H1 (cell line): ENCODE measurements around the gene NDFIP2. TPM values are rescaled to one million over a fixed set of nuclear protein-coding genes. Genes with fewer than 3 reads are reported as not detected.

Source experiments
- CTCF ChIA-PET: fragments of 300-600 bp; sonication (Branson Sonifier 250); formaldehyde crosslinking; loops from one replicate; lab custom pipeline; 2021; ENCODE audit not compliant: partially characterized antibody; lab: Charles Lee
- POLR2A ChIA-PET: fragments of 300-600 bp; sonication (Branson Sonifier 250); formaldehyde crosslinking; loops from one replicate; lab custom pipeline; 2021; ENCODE audit warnings: inconsistent platforms; ENCODE audit not compliant: partially characterized antibody; lab: Charles Lee
- DNase-seq, 2 experiments: peaks; one replicate each; pipeline versions ENCODE4 v3.0.0 to v3.0.0-alpha.2; 2010 to 2022; ENCODE audit warnings: low spot score in 2 of 2, low read depth in 1 of 2, mixed read lengths in 1 of 2
- FAIRE-seq: peaks from 2 replicates; lab custom pipeline; 2011; peaks lifted over from hg19 to GRCh38; lab: Jason Lieb, UNC
- H2AFZ ChIP-seq: 2 replicates; pipeline ENCODE4 v1.8.1; 2012; ENCODE audit warnings: low read length, inconsistent platforms
- H2AK5ac ChIP-seq: 2 replicates; pipeline ENCODE4 v1.6.1; 2013; ENCODE audit warnings: low read depth, low read length
- H2BK120ac ChIP-seq: replicated peaks from 2 replicates; pipeline ENCODE3; 2013; ENCODE audit warnings: low read depth, low read length, inconsistent platforms
- H2BK12ac ChIP-seq: 2 replicates; pipeline ENCODE4 v1.6.1; 2013; ENCODE audit warnings: low read depth, low read length
- H2BK15ac ChIP-seq: 2 replicates; pipeline ENCODE4 v1.6.1; 2013; ENCODE audit warnings: low read length
- H2BK20ac ChIP-seq: 2 replicates; pipeline ENCODE4 v1.6.1; 2013; ENCODE audit warnings: low read length
- H2BK5ac ChIP-seq: 2 replicates; pipeline ENCODE4 v1.6.1; 2013; ENCODE audit warnings: low read depth, low read length
- H3K14ac ChIP-seq: 2 replicates; pipeline ENCODE4 v1.6.1; 2013; ENCODE audit warnings: inconsistent platforms; ENCODE audit not compliant: insufficient read length
- H3K18ac ChIP-seq: 2 replicates; pipeline ENCODE4 v1.6.1; 2013; ENCODE audit warnings: low read length; ENCODE audit errors: extremely low read depth
- H3K23ac ChIP-seq: 2 replicates; pipeline ENCODE4 v1.6.1; 2013; ENCODE audit warnings: inconsistent platforms; ENCODE audit not compliant: insufficient read length
- H3K23me2 ChIP-seq: 2 replicates; pipeline ENCODE4 v1.6.1; 2013; ENCODE audit warnings: low read depth, low read length
- H3K27ac ChIP-seq: 2 replicates; pipeline ENCODE4 v1.6.1; 2011; ENCODE audit warnings: low read depth, low read length, inconsistent platforms
- H3K27me3 ChIP-seq, 4 experiments: replicated peaks in 1 of 4; 1 replicate in 1 of 4; 2 replicates in 3 of 4; pipeline versions ENCODE4 v1.6.1 to v1.8.1; 2011 to 2013; ENCODE audit warnings: low read length in 3 of 4, mild to moderate bottlenecking in 3 of 4, inconsistent platforms in 2 of 4, mixed read lengths in 2 of 4, moderate library complexity in 1 of 4; ENCODE audit not compliant: control insufficient read depth in 3 of 4, insufficient read depth in 3 of 4; ENCODE audit errors: extremely low read depth in 1 of 4
- H3K36me3 ChIP-seq, 4 experiments: 2 replicates each; pipeline versions ENCODE4 v1.6.1 to v1.8.1; 2011 to 2013; ENCODE audit warnings: mild to moderate bottlenecking in 4 of 4, low read length in 3 of 4, moderate library complexity in 2 of 4, control low read depth in 1 of 4, inconsistent platforms in 1 of 4; ENCODE audit not compliant: insufficient read depth in 4 of 4, control insufficient read depth in 2 of 4
- H3K4ac ChIP-seq: replicated peaks from 2 replicates; pipeline ENCODE3; 2013; ENCODE audit warnings: low read length, low read depth, mixed read lengths, inconsistent platforms; ENCODE audit not compliant: insufficient read length
- H3K4me1 ChIP-seq, 4 experiments: replicated peaks in 1 of 4; 1 replicate in 1 of 4; 2 replicates in 3 of 4; pipeline versions ENCODE4 v1.6.1 to v1.8.1; 2011 to 2013; ENCODE audit warnings: low read length in 3 of 4, inconsistent platforms in 2 of 4, mixed read lengths in 1 of 4; ENCODE audit not compliant: insufficient read depth in 4 of 4, control insufficient read depth in 3 of 4
- H3K4me2 ChIP-seq, 2 experiments: 2 replicates each; pipeline versions ENCODE4 v1.6.1 to v1.8.1; 2011 to 2013; ENCODE audit warnings: low read depth in 2 of 2, low read length in 2 of 2, control low read depth in 1 of 2, inconsistent platforms in 1 of 2, mild to moderate bottlenecking in 1 of 2; ENCODE audit not compliant: insufficient read depth in 1 of 2
- H3K4me3 ChIP-seq, 4 experiments: fragments of 200-600, 300-600 bp in 1 of 4; sonication (generic), shearing (Covaris generic), sonication (Bioruptor Twin) in 1 of 4; 2 replicates each; pipeline versions ENCODE4 v1.5.1 to v1.8.1; 2011 to 2016; ENCODE audit warnings: low read length in 4 of 4, low read depth in 3 of 4, control low read depth in 2 of 4, inconsistent platforms in 2 of 4, mild to moderate bottlenecking in 2 of 4, mixed read lengths in 1 of 4, moderate library complexity in 1 of 4; ENCODE audit not compliant: insufficient read depth in 2 of 4; ENCODE audit errors: extremely low read depth in 1 of 4
- H3K56ac ChIP-seq: replicated peaks from 2 replicates; pipeline ENCODE3; 2013; ENCODE audit warnings: low read depth, mild to moderate bottlenecking, mixed read lengths, low read length, inconsistent platforms; ENCODE audit not compliant: insufficient read length
- H3K79me1 ChIP-seq: 2 replicates; pipeline ENCODE4 v1.6.1; 2013; ENCODE audit warnings: low read depth, low read length, control low read depth
- H3K79me2 ChIP-seq, 2 experiments: 2 replicates each; pipeline versions ENCODE4 v1.6.1 to v1.8.1; 2012 to 2013; ENCODE audit warnings: low read length in 2 of 2, mild to moderate bottlenecking in 2 of 2, inconsistent platforms in 1 of 2; ENCODE audit not compliant: insufficient read depth in 2 of 2, control insufficient read depth in 1 of 2
- H3K9ac ChIP-seq, 4 experiments: replicated peaks in 1 of 4; 1 replicate in 1 of 4; 2 replicates in 3 of 4; pipeline versions ENCODE4 v1.6.1 to v1.8.1; 2011 to 2013; ENCODE audit warnings: low read depth in 3 of 4, low read length in 3 of 4, control low read depth in 2 of 4, mild to moderate bottlenecking in 2 of 4, moderate library complexity in 2 of 4, inconsistent platforms in 1 of 4; ENCODE audit errors: extremely low read depth in 1 of 4
- H3K9me3 ChIP-seq, 2 experiments: 2 replicates each; pipeline versions ENCODE4 v1.6.1 to v1.8.1; 2012 to 2013; ENCODE audit warnings: mild to moderate bottlenecking in 2 of 2, moderate library complexity in 2 of 2, control low read depth in 1 of 2, inconsistent platforms in 1 of 2, low read depth in 1 of 2, low read length in 1 of 2, mixed read lengths in 1 of 2; ENCODE audit not compliant: insufficient read depth in 2 of 2
- H4K20me1 ChIP-seq, 2 experiments: replicated peaks in 1 of 2; 2 replicates each; pipeline versions ENCODE3 to v1.8.1; 2011 to 2013; ENCODE audit warnings: inconsistent platforms in 2 of 2, low read length in 2 of 2, mild to moderate bottlenecking in 1 of 2; ENCODE audit not compliant: insufficient read depth in 2 of 2, control insufficient read depth in 1 of 2
- H4K5ac ChIP-seq: 2 replicates; pipeline ENCODE4 v1.6.1; 2013; ENCODE audit warnings: low read length, low read depth, mixed read lengths, inconsistent platforms; ENCODE audit not compliant: insufficient read length
- H4K8ac ChIP-seq: 2 replicates; pipeline ENCODE4 v1.8.0; 2013; ENCODE audit warnings: mild to moderate bottlenecking, moderate library complexity, low read length, inconsistent platforms; ENCODE audit not compliant: insufficient read depth; ENCODE audit errors: extremely low read depth
- H4K91ac ChIP-seq: replicated peaks from 2 replicates; pipeline ENCODE3; 2013; ENCODE audit warnings: low read length, mixed read lengths, inconsistent platforms; ENCODE audit not compliant: insufficient read length
- ASH2L ChIP-seq: fragments of 200-600, 300-600 bp; sonication (generic); IDR thresholded peaks from one replicate; pipeline ENCODE4 v1.7.1; 2017; ENCODE audit warnings: low read length
- BACH1 ChIP-seq: IDR thresholded peaks from 2 replicates; pipeline ENCODE4 v1.6.1; 2012; ENCODE audit warnings: low read length, improper control_type of control experiment
- BCL11A ChIP-seq, 2 experiments: IDR thresholded peaks; one replicate each; pipeline ENCODE4 v1.6.1; 2011; ENCODE audit warnings: low read depth in 2 of 2, low read length in 2 of 2, mild to moderate bottlenecking in 2 of 2
- CHD1 ChIP-seq: IDR thresholded peaks from 2 replicates; pipeline ENCODE4 v1.6.1; 2012; ENCODE audit warnings: low read depth, low read length, improper control_type of control experiment
- EP300 ChIP-seq, 2 experiments: IDR thresholded peaks; 1 replicate in 1 of 2; 2 replicates in 1 of 2; pipeline ENCODE4 v1.6.1; 2011 to 2012; ENCODE audit warnings: low read depth in 2 of 2, low read length in 2 of 2, mild to moderate bottlenecking in 2 of 2, borderline replicate concordance in 1 of 2, inconsistent platforms in 1 of 2, moderate library complexity in 1 of 2
- FOSL1 ChIP-seq: IDR thresholded peaks from 2 replicates; pipeline ENCODE4 v1.6.1; 2011; ENCODE audit warnings: mild to moderate bottlenecking, low read depth, low read length, moderate library complexity; ENCODE audit not compliant: insufficient read depth
- RFX5 ChIP-seq: IDR thresholded peaks from 2 replicates; pipeline ENCODE4 v1.6.1; 2011; ENCODE audit warnings: low read depth, low read length, improper control_type of control experiment, borderline replicate concordance
- RNF2 ChIP-seq: fragments of 200-900, 300-1000 bp; sonication (generic); IDR thresholded peaks from 2 replicates; pipeline ENCODE4 v1.7.1; 2016; ENCODE audit warnings: borderline replicate concordance, low read depth, mild to moderate bottlenecking, antibody characterized with exemption, low read length; ENCODE audit not compliant: poor library complexity, severe bottlenecking; ENCODE audit errors: missing control alignments
- SRF ChIP-seq: IDR thresholded peaks from 2 replicates; pipeline ENCODE4 v1.6.1; 2011; ENCODE audit warnings: mild to moderate bottlenecking, low read depth, low read length, moderate library complexity
- USF2 ChIP-seq: IDR thresholded peaks from 2 replicates; pipeline ENCODE4 v1.6.1; 2011; ENCODE audit warnings: low read length, improper control_type of control experiment
- YY1 ChIP-seq: IDR thresholded peaks from 2 replicates; pipeline ENCODE4 v1.6.1; 2011; ENCODE audit warnings: low read depth, mild to moderate bottlenecking, low read length
- WGBS, 2 experiments: shearing (Covaris generic) in 1 of 2; methylation state at CpG; one replicate each; pipeline versions ENCODE4 v1.1.6 to v1.1.7; 2013 to 2015; ENCODE audit warnings: low lambda C conversion rate in 2 of 2, mixed read lengths in 2 of 2, inconsistent platforms in 1 of 2, low coverage in 1 of 2, missing lambda C conversion rate in 1 of 2; ENCODE audit not compliant: insufficient replicate concordance in 2 of 2, insufficient coverage in 1 of 2, insufficient read length in 1 of 2; ENCODE audit errors: extremely low coverage in 1 of 2, missing lambda C conversion rate in 1 of 2; 5-methylcytosine and 5-hydroxymethylcytosine counted together
- polyA plus RNA-seq, 7 experiments: library from polyadenylated mRNA; depleted of rRNA in 3 of 7; stranded (reverse) in 5 of 7; unstranded in 2 of 7; fragments of >200 nt in 5 of 7; fragments of 200-250 nt in 2 of 7; gene quantifications; 1 replicate in 5 of 7; 2 replicates in 1 of 7; 4 replicates in 1 of 7; pipeline versions ENCODE4 v1.2.1 to v1.2.3, GENCODE V29; 2011 to 2013; ENCODE audit warnings: missing spikeins in 2 of 7, mixed read lengths in 2 of 7
- total RNA-seq: library from RNA; stranded (reverse); fragmentation: NEBNext Ultra II Directional; extraction: Animal tissue kit (Norgen Biotek cat#: 25700); gene quantifications from 2 replicates; pipeline ENCODE4 v1.2.1, GENCODE V29; 2021

Gene NDFIP2
- total and polyA plus RNA-seq, 2 of the 8 experiments (the other 6 are each of a cell fraction or from before 2014, with no cell fraction given): 11.1 to 32.9 TPM

GRCh38 chr13:79533781-79534400, 52.9 kb downstream of the NDFIP2 start:
- H4K8ac ChIP-seq: no peak overlapping the region
- H3K4me1 ChIP-seq: peaks cover 0 to 12% (median 5%) of the 10 kb centered on the region in 4 experiments; a peak in 5 of 7 replicates
- H3K56ac ChIP-seq: no peak overlapping the region
- H3K23ac ChIP-seq: no peak overlapping the region
- WGBS, 2 experiments: 92% methylated on average over 6 of the region's 6 CpGs; no CpG with 5 or more reads in 1 of the 2 experiments
- H2AFZ ChIP-seq: no peak overlapping the region
- peaks cover 0 to 1% of the 10 kb centered on the region in 2 experiments for H4K20me1 ChIP-seq
- H3K79me1 ChIP-seq: no peaks in the 10 kb centered on the region
- H2BK120ac ChIP-seq: no peak overlapping the region
- H3K27ac ChIP-seq: no peak overlapping the region
- no peak overlapping the region for H3K14ac ChIP-seq
- no peaks in the 10 kb centered on the region for H3K9me3 ChIP-seq
- no peak for FAIRE-seq
- H3K9ac ChIP-seq: no peak overlapping the region
- no peak overlapping the region for H2BK5ac ChIP-seq
- no peak overlapping the region for H3K18ac ChIP-seq
- no peak overlapping the region for H2AK5ac ChIP-seq
- H3K4ac ChIP-seq: no peak overlapping the region
- peaks cover 0 to 3% (median 0%) of the 10 kb centered on the region in 4 experiments; a peak in 1 of 8 replicates for H3K36me3 ChIP-seq
- H2BK12ac ChIP-seq: no peak overlapping the region
- H2BK20ac ChIP-seq: no peak overlapping the region
- H3K23me2 ChIP-seq: no peaks in the 10 kb centered on the region
- ChIA-PET CTCF (interaction anchor here (1.6 to 8.0 kb wide), 3 partner anchors 9 to 110 kb away, joined by 5 to 111 read pairs (median 16); no protein-coding TSS in a partner anchor), POLR2A (no interaction called here)
- H4K91ac ChIP-seq: no peak overlapping the region
- no peak overlapping the region for H3K4me3 ChIP-seq
- no peak overlapping the region for H3K4me2 ChIP-seq
- H3K27me3 ChIP-seq: no peaks in the 10 kb centered on the region
- H4K5ac ChIP-seq: no peak overlapping the region
- H3K79me2 ChIP-seq: no peaks in the 10 kb centered on the region
- no peak for DNase-seq
- no peak overlapping the region for H2BK15ac ChIP-seq
- TF ChIP-seq BACH1: no peak
- TF ChIP-seq SRF: no peak
- no peak for TF ChIP-seq YY1
- no peak for TF ChIP-seq USF2
- TF ChIP-seq BCL11A (IDR thresholded peaks at IDR 0.05; ENCODE audit: low read depth in 2 of 2, low read length in 2 of 2): no peak
- TF ChIP-seq RNF2: no peak
- TF ChIP-seq CHD1: no peak
- no peak for TF ChIP-seq FOSL1
- no peak for TF ChIP-seq EP300 (IDR thresholded peaks at IDR 0.05; ENCODE audit: borderline replicate concordance in 1 of 2, low read depth in 2 of 2, low read length in 2 of 2)
- no peak for TF ChIP-seq RFX5
- no peak for TF ChIP-seq ASH2L
